Stimulated activated CD4-positive, alpha-beta T cell treated with anti-CD3 and anti-CD28 coated beads, Interleukin-4, amount 100 ng/mL, for 1 hour (primary cell): ENCODE results near the gene AIRE.
"Not testable (repeated sequence)": the region's sequence is repeated elsewhere in the genome, so short reads cannot be mapped to it uniquely, and the experiment has no call there.

Source experiments
- DNase-seq: peaks from one replicate; pipeline ENCODE4 v3.0.0-alpha.2; 2020

AIRE gene

GRCh38 chr21:44267655-44268142, 18.0 kb upstream of the AIRE start:
- no peak for DNase-seq

DNA sequence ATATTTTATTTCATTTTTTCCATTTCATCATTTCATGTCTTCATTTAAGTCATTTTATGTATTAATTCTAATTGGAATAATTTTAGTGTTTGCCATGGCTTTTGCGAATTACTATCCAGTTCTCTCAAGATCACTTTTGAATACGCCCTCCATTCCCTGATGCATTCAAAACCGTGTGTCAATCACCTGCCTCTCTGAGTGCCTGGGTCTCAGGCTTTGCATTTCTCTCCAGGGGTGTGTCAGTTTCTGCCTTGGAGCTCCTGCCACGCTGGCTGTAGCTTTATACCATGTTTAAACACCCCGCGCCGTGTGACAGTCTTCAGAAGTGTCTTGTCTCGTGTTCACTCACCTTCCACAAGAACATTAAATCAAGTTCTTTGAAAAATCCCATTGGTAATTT, 16.6 kb upstream of the AIRE start:
- no peak for DNase-seq

GRCh38 chr21:44271558-44272283, 14.0 kb upstream of the AIRE start:
- no peak for DNase-seq

- no peak for DNase-seq
Observed at GRCh38 chr21:44272284-44272858, 13.3 kb upstream of the AIRE start.

DNA sequence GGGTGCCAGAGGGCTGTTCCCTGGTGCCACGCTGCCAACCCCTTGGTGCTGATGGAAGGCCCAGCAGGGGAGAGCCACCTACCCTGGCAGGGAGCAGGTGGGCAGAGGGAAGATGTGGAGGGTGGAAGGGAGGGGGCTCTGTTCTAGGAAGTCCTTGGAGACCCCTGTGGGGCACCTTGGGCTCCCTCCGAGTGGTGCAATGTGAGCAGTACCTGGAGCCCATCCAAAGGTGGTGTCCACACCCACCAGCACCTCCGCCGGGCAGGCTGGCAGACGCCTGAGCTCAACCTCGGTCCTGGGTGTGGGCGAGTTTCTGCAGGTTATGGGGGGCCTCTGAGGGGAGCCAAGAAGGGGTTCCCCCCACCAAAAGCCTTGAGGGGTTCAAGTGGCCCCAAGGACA, 12.6 kb upstream of the AIRE start:
- no peak for DNase-seq

- no peak for DNase-seq
Observed at GRCh38 chr21:44275041-44275440, 10.6 kb upstream of the AIRE start.

DNA sequence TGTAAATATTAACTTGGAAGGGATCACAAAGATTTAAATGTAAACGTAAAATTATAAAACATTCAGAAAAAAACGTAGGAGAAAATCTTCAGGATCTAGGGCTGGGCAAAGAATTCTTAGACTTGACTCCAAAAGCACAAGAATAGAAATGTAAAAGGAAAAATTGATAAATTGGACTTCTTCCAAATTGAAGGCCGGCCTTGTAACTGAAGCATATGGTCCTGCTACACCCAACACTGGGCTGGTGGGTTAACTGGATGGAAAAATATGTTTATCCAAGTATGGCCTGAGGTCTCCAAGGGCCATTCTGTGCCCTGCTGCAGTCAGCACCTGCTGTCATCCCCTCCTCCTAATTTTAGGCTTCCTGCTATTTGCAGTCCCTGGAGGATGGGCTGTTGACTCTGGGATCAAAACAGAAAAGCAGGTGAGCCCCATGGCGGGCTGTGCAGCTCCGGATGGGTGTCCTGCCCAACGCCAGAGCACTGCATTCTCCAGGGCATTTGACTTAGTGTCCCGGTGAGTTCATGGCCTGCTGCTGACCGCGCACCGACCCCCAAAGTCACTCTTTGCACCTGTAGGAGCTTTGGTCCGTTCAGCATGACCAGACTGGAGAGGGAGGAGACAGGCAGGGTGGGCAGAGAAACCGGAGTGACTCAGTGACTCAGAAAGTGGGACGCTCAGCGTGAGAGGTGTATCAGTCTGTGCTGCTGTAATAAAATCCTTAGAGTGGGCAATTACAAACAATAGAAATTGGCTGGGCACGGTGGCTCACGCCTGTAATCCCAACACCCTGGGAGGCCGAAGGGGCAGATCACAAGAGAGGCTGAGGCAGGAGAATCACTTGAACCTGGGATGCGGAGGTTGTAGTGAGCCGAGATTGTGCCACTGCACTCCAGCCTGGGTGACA, 6.1 kb upstream of the AIRE start:
- DNase-seq = no peak

DNA sequence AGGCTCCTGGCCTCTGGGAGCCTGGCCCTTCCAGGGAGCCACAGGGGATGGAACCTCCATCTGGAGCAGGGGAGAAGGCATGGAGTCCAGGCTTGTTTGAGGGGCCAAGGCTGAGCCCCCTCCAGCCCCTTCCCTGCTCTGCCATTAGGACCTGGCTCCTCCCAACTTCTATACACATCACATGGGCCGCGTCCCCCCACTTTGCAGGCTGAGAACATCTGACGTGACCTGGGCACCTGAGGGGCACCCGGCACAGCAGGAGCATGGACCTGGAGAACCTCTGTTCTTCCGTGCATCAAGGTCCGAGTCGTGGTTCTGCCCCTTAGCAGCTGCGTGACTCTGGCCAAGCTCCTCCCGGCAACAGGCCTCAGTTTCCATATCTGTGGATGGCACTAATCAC, 3.9 kb upstream of the AIRE start:
- no peak for DNase-seq

GRCh38 chr21:44282370-44282769, 3.3 kb upstream of the AIRE start:
- no peak for DNase-seq

DNA sequence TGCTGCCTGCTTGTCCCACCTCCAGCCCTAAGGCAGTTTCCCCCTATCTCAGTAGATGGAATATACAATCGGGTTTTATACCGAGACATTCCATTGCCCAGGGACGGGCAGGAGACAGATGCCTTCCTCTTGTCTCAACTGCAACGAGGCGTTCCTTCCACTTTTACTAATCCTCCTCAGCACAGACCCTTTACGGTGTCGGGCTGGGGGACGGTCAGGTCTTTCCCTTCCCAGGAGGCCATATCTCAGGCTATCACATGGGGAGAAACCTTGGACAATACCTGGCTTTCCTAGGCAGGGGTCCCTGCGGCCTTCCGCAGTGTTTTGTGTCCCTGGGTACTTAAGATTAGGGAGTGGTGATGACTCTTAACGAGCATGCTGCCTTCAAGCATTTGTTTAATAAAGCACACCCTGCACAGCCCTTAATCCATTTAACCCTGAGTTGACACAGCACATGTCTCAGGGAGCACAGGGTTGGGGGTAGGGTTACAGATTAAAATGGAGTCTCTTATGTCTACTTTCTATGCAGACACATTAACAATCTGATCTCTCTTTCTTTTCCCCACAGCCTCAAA, 2.4 kb upstream of the AIRE start:
- DNase-seq = not testable (repeated sequence)

GRCh38 chr21:44283948-44284347, 1.7 kb upstream of the AIRE start:
- no peak for DNase-seq

DNA sequence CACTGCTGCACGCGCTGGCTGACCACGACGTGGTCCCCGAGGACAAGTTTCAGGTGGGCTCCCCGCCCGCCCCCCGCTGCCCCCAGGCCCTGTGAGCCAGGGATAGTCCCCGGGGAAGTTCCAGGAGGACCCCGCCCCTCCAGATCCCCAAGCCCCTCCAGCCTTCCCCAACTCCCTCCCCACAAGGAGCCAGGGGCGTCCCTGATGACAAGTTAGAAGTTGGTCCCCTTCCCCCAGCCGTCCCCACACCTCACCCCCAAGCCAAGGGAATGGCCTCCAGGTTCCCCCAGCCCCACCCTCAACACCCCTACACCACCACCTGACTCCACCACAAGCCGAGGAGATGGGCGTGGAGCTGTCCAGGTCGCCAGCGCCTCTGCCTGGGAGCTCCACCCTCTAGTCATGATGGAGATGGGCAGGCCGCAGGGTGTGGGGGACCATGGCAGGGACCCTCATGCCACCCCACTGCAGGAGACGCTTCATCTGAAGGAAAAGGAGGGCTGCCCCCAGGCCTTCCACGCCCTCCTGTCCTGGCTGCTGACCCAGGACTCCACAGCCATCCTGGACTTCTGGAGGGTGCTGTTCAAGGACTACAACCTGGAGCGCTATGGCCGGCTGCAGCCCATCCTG, 525 bp downstream of the AIRE start:
- DNase-seq = no peak

DNA sequence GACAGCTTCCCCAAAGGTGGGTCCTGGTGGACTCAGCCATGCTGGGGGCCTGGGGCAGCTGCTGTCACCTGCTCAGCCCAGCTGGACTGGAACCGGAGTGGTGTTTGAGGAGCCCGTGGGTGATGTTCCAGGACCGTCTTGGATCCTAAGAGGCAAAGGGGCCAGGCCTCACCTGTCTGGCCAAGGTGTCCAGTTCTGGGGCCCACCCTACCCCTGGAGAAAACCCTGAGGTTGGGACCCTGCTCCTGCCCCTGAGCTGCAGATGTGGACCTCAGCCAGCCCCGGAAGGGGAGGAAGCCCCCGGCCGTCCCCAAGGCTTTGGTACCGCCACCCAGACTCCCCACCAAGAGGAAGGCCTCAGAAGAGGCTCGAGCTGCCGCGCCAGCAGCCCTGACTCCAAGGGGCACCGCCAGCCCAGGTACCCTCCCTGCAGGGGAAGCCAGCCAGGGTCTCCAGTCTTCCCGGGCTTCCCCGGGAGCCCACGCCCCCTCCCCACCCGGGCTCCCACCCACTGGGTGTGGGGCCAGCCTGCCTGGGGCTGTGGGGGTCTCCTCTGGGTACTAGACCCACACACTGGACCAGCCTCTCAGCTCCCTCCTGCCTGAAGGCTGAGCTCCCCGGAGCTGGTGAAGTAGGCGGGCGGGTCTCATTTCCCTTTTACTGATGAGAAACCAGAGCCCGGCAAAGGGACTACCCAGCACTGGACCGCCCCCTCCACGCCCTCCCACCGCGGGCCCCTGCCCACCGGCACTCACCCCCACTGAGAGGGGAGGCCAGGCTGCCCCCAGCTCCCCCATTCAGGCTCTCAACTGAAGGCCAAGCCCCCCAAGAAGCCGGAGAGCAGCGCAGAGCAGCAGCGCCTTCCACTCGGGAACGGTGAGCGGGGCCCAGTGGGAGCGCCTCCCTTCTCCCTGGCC, 1.3 kb downstream of the AIRE start:
- DNase-seq = no peak

- DNase-seq = no peak
Observed at GRCh38 chr21:44288251-44289110, 2.8 kb downstream of the AIRE start.

DNA sequence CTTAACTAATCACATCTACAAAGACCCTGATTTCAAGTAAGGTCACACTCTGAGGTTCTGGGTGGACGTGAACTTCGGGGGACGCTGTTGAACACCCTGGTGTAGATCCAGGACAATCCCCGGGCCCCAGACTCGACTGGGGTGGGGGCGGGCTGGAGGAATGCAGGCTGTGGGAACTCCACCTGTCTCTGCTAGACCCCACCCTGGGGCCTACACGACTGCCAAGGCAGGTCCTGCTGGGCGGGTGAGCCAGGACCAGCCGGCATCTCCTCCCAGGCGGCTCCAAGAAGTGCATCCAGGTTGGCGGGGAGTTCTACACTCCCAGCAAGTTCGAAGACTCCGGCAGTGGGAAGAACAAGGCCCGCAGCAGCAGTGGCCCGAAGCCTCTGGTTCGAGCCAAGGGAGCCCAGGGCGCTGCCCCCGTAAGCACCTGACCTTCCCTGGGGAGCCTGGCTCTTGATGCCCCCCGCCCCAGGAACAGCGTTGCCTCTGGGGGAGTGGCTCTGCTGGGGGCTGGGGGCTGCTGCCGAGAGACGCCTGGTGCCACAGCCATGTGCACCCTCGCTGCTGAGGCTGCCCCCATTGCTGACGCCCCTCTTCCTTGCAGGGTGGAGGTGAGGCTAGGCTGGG, 3.8 kb downstream of the AIRE start:
- no peak for DNase-seq

DNA sequence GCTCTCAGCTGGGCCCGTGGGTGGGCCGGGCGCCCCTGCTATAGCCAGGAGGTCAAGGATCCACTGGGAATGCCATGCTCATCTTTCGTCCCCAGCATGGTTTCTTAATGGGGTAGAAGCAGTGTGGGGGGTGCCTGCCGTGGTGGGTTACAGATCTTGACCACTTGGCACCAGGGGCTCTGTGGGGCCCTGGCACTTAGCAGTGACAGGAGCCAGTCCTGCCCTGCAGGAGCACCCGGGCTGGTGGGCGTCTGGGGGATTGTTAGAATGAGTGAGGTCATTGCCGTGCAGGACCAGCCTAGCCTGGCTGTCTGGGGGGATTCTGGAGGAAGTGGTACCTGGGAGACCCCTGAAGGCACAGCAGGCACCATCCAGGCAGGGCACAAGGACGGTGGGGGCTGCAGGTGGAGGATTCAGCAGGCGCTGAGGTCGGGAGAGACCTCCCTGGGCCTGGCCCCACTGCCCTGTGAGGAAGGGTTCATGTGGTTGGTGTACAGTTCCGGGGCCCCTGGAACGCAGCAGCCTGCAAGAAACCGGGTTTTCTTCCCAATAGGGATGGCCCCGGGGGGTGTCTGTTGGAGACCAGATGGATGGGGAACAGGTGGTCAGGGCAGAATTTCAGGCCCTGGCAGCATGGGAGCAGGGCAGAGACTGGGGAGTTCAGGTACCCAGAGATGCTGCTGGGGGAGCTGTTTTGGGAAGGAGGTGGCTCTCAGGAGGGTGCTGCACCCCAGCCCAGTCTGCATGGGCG, 4.8 kb downstream of the AIRE start:
- DNase-seq = no peak

DNA sequence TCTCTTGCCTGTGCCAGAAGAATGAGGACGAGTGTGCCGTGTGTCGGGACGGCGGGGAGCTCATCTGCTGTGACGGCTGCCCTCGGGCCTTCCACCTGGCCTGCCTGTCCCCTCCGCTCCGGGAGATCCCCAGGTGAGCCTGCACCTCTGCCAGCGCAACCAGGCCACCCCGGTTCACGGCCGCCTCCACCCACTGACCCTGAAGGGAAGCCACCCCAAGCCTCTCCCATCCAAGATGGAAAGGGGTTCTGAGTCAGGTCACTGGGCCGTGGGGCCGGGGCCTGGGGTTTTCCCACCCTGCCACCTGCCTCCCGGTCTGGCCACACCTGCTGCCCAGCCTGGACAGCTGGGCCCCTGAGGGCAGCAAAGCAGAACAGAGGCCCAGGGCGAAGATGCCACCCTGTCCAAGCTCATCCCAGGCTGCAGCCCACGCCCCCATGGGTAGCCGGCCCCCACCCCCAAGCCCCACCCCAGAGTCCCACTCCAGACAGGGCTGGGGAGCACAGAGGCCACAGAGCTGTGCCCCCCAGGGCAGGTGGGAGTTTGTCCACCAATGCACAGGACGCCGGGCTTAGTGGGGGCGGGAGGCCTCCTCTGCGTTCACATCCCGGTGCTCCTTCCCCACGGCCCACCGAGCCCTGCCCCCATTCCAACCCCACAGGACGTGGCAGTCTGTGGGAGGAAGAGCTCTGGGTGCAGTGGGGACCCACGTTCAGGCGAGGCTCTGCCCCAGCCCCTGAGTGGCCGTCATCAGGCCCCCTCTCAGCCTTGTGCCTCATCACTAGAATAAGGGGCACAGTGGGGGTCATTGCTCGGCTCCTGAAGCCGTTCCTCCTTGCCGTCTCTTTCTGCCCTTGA, 5.6 kb downstream of the AIRE start:
- DNase-seq = no peak
